ENCODE measurements around the gene ALDH2.

GRCh38 chr12:111792155-111792855, 25.6 kb downstream of the ALDH2 start:
- TF ChIP-seq CTCF (IDR thresholded peaks at IDR 0.05) (no peak), POLR2AphosphoS5 (IDR thresholded peaks at IDR 0.05) (no peak)
